SK-N-SH (cell line): Measurements from ENCODE around the gene SH2B3. TPM values are rescaled to one million over a fixed set of nuclear protein-coding genes. Genes with fewer than 3 reads are reported as not detected.
A peak's percentile ranks its signal among the peaks of the same experiment; 100 is the strongest.

Experiments
- CTCF ChIA-PET: fragments of 300-600, 350-600 bp; formaldehyde crosslinking; extraction: SDS; loops from one replicate; lab custom pipeline; 2021; lab: Yijun Ruan, JAX
- POLR2A ChIA-PET: fragments of 350-600 bp; sonication (Branson Sonifier 250); formaldehyde crosslinking; extraction: SDS; loops from one replicate; lab custom pipeline; 2020; ENCODE audit warnings: antibody characterized with exemption, inconsistent platforms; lab: Yijun Ruan, JAX
- DNase-seq: peaks from one replicate; pipeline ENCODE4 v3.0.0; 2012
- H2AFZ ChIP-seq: fragments of 200-600 bp; sonication (generic); 2 replicates; pipeline ENCODE4 v1.8.1; 2016; ENCODE audit warnings: antibody characterized with exemption, mild to moderate bottlenecking, low read depth
- H3F3A ChIP-seq: fragments of 200-600 bp; sonication (generic); replicated peaks from 2 replicates; pipeline ENCODE3; 2016; ENCODE audit warnings: antibody characterized with exemption, mild to moderate bottlenecking; ENCODE audit not compliant: insufficient read depth
- H3K27ac ChIP-seq, 2 experiments: fragments of 200-500 bp in 1 of 2; fragments of 200-600 bp in 1 of 2; sonication (Bioruptor generic) in 1 of 2; sonication (generic), shearing (Covaris generic) in 1 of 2; 2 replicates each; pipeline versions ENCODE4 v1.5.1 to v1.6.1; 2014 to 2016; ENCODE audit warnings: low read depth in 2 of 2, inconsistent platforms in 1 of 2, low read length in 1 of 2, mild to moderate bottlenecking in 1 of 2, mixed read lengths in 1 of 2
- H3K27me3 ChIP-seq: fragments of 200-600 bp; sonication (generic), shearing (Covaris generic); 2 replicates; pipeline ENCODE4 v1.6.1; 2016; ENCODE audit warnings: mixed run types; ENCODE audit not compliant: insufficient read depth
- H3K36me3 ChIP-seq, 2 experiments: fragments of 200-500 bp in 1 of 2; fragments of 200-600 bp in 1 of 2; sonication (Bioruptor generic) in 1 of 2; sonication (generic) in 1 of 2; replicated peaks in 1 of 2; 2 replicates each; pipeline versions ENCODE3 to v1.5.1; 2014 to 2016; ENCODE audit warnings: low read length in 1 of 2, mild to moderate bottlenecking in 1 of 2; ENCODE audit not compliant: insufficient read depth in 2 of 2, control insufficient read depth in 1 of 2
- H3K4me1 ChIP-seq, 2 experiments: fragments of 200-500 bp in 1 of 2; fragments of 200-600 bp in 1 of 2; sonication (Bioruptor generic) in 1 of 2; sonication (generic), shearing (Covaris generic) in 1 of 2; 2 replicates each; pipeline versions ENCODE4 v1.5.1 to v1.6.1; 2014 to 2016; ENCODE audit warnings: low read depth in 1 of 2, low read length in 1 of 2, mixed run types in 1 of 2; ENCODE audit not compliant: insufficient read depth in 2 of 2, control insufficient read depth in 1 of 2
- H3K4me2 ChIP-seq: fragments of 200-600 bp; sonication (generic), shearing (Covaris generic); 2 replicates; pipeline ENCODE4 v1.6.1; 2017; ENCODE audit warnings: mixed run types
- H3K4me3 ChIP-seq, 2 experiments: fragments of 200-500 bp in 1 of 2; fragments of 200-600 bp in 1 of 2; sonication (Bioruptor generic) in 1 of 2; sonication (generic), shearing (Covaris generic) in 1 of 2; 2 replicates each; pipeline versions ENCODE4 v1.5.1 to v1.8.1; 2014 to 2016; ENCODE audit warnings: low read depth in 2 of 2, inconsistent platforms in 1 of 2, low read length in 1 of 2, mild to moderate bottlenecking in 1 of 2, mixed read lengths in 1 of 2, moderate library complexity in 1 of 2
- H3K79me2 ChIP-seq: fragments of 200-600 bp; sonication (generic); 2 replicates; pipeline ENCODE4 v1.8.1; 2017; ENCODE audit warnings: mild to moderate bottlenecking; ENCODE audit not compliant: insufficient read depth
- H3K9ac ChIP-seq: fragments of 200-600 bp; sonication (generic); 2 replicates; pipeline ENCODE4 v1.6.1; 2017; ENCODE audit warnings: mixed run types
- H3K9me2 ChIP-seq: fragments of 200-600 bp; sonication (generic); 2 replicates; pipeline ENCODE4 v1.6.1; 2017; ENCODE audit warnings: mixed run types
- H3K9me3 ChIP-seq: fragments of 200-600 bp; sonication (generic); 2 replicates; pipeline ENCODE4 v1.6.1; 2017; ENCODE audit warnings: mixed run types, mild to moderate bottlenecking, moderate library complexity
- H4K20me1 ChIP-seq: fragments of 200-600 bp; sonication (generic); 2 replicates; pipeline ENCODE4 v1.6.1; 2017; ENCODE audit warnings: mild to moderate bottlenecking, mixed run types; ENCODE audit not compliant: insufficient read depth
- CHD2 ChIP-seq: fragments of 150-350 bp; IDR thresholded peaks from 2 replicates; pipeline ENCODE4 v1.6.1; 2018; ENCODE audit warnings: low read length; ENCODE audit not compliant: partially characterized antibody
- CTCF ChIP-seq: fragments of 200-600 bp; sonication (generic); IDR thresholded peaks from 2 replicates; pipeline ENCODE4 v1.6.1; 2017; ENCODE audit warnings: antibody characterized with exemption, mild to moderate bottlenecking, moderate library complexity
- FOSL2 ChIP-seq: IDR thresholded peaks from 2 replicates; pipeline ENCODE4 v1.4.0; 2012; ENCODE audit warnings: low read depth, mild to moderate bottlenecking, moderate library complexity, borderline replicate concordance
- FOXM1 ChIP-seq: IDR thresholded peaks from 2 replicates; pipeline ENCODE4 v1.4.0; 2012; ENCODE audit warnings: low read depth, mild to moderate bottlenecking
- GATA2 ChIP-seq: sonication (generic); formaldehyde crosslinking; IDR thresholded peaks from 2 replicates; pipeline ENCODE4 v1.5.0; 2020; ENCODE audit warnings: mild to moderate bottlenecking, missing genetic modification reagents
- IRF3 ChIP-seq: fragments of 150-350 bp; IDR thresholded peaks from 2 replicates; pipeline ENCODE4 v1.6.1; 2016; ENCODE audit warnings: mild to moderate bottlenecking, low read depth, low read length
- JUND ChIP-seq: IDR thresholded peaks from 2 replicates; pipeline ENCODE4 v1.4.0; 2012
- MAX ChIP-seq: IDR thresholded peaks from 2 replicates; pipeline ENCODE4 v1.4.0; 2012; ENCODE audit warnings: low read depth
- MEF2A ChIP-seq: IDR thresholded peaks from 2 replicates; pipeline ENCODE4 v1.4.0; 2012; ENCODE audit warnings: low read depth, borderline replicate concordance
- MXI1 ChIP-seq: IDR thresholded peaks from 2 replicates; pipeline ENCODE4 v1.6.1; 2012; ENCODE audit warnings: mild to moderate bottlenecking, low read depth, low read length, improper control_type of control experiment
- PBX3 ChIP-seq: IDR thresholded peaks from 2 replicates; pipeline ENCODE4; 2012
- RFX5 ChIP-seq: IDR thresholded peaks from 2 replicates; pipeline ENCODE4 v1.6.1; 2012; ENCODE audit warnings: mild to moderate bottlenecking, improper control_type of control experiment, low read length
- RXRA ChIP-seq: IDR thresholded peaks from 2 replicates; pipeline ENCODE4 v1.4.0; 2012; ENCODE audit warnings: low read depth, mild to moderate bottlenecking, borderline replicate concordance
- SIN3A ChIP-seq: IDR thresholded peaks from 2 replicates; pipeline ENCODE4 v1.6.1; 2012; ENCODE audit warnings: low read depth, mild to moderate bottlenecking, low read length, moderate library complexity, borderline replicate concordance
- TAF1 ChIP-seq: IDR thresholded peaks from 2 replicates; pipeline ENCODE4 v1.6.1; 2012; ENCODE audit warnings: low read depth, mild to moderate bottlenecking, low read length, moderate library complexity, borderline replicate concordance
- TCF12 ChIP-seq: IDR thresholded peaks from 2 replicates; pipeline ENCODE4 v1.4.0; 2012
- TEAD4 ChIP-seq: IDR thresholded peaks from 2 replicates; pipeline ENCODE4 v1.4.0; 2012; ENCODE audit warnings: mild to moderate bottlenecking, borderline replicate concordance; ENCODE audit not compliant: insufficient read depth
- ZBTB33 ChIP-seq: IDR thresholded peaks from 2 replicates; pipeline ENCODE4 v1.4.0; 2012; ENCODE audit warnings: low read depth, borderline replicate concordance
- WGBS: methylation state at CpG from one replicate; pipeline ENCODE4 v1.1.6; 2017; ENCODE audit warnings: low lambda C conversion rate; 5-methylcytosine and 5-hydroxymethylcytosine counted together
- polyA plus RNA-seq, 3 experiments: library from polyadenylated mRNA; depleted of rRNA; stranded (reverse); fragments of >200 nt; gene quantifications; 2 replicates each; pipeline ENCODE4 v1.2.3, GENCODE V29; 2012

Gene SH2B3
- polyA plus RNA-seq, 1 of the 3 experiments (the other 2 are of a cell fraction), result 15.6 TPM

GRCh38 chr12:111454716-111455447 lies 49.2 kb downstream of the SH2B3 start:
- Histone ChIP-seq H3K27me3 (no peaks in the 10 kb centered on the region), H3K9me3 (no peaks in the 10 kb centered on the region), H3K9me2 (no peaks in the 10 kb centered on the region), H3K36me3 (peaks cover 72% of the 10 kb centered on the region in 2 experiments), H3K4me3 (no peak overlapping the region), H4K20me1 (peaks cover 13% of the 10 kb centered on the region), H3F3A (peaks cover 51% of the 10 kb centered on the region), H3K4me2 (no peak overlapping the region)
- ChIA-PET POLR2A (interaction anchor here (1.0 kb wide), 1 partner anchor 58 kb away, joined by 4 read pairs; no protein-coding TSS in a partner anchor), CTCF (interaction anchor here (1.1 to 28.3 kb wide), 3 partner anchors 53 to 76 kb away, joined by 3 to 618 read pairs (median 4); partner anchors contain the start of gene SH2B3)
- no peak for TF ChIP-seq TAF1
- TF ChIP-seq SIN3A, result no peak
- no peak for TF ChIP-seq CTCF
- TF ChIP-seq TCF12, result no peak
- TF ChIP-seq JUND, result no peak
- no peak for TF ChIP-seq MXI1
- no peak for TF ChIP-seq FOSL2
- TF ChIP-seq MAX, result no peak
- TF ChIP-seq RXRA, result no peak
- no peak for TF ChIP-seq GATA2
- no peak for TF ChIP-seq PBX3
- no peak for TF ChIP-seq IRF3
- TF ChIP-seq MEF2A, result no peak
- TF ChIP-seq RFX5, result no peak
- no peak for TF ChIP-seq TEAD4
- TF ChIP-seq ZBTB33, result no peak
- no peak for TF ChIP-seq CHD2
- TF ChIP-seq FOXM1, result no peak
- TF ChIP-seq, all 33 proteins: peak for 0
- peaks cover 36% of the 10 kb centered on the region for H3K79me2 ChIP-seq
- no peak overlapping the region for H3K9ac ChIP-seq
- H3K4me1 ChIP-seq, result peaks cover 4 to 34% of the 10 kb centered on the region in 2 experiments
- peak overlapping the region; percentile 25 to 53; a peak in 3 of 4 replicates for H3K27ac ChIP-seq
- no peak overlapping the region for H2AFZ ChIP-seq
- no peak for DNase-seq
- WGBS, result 86% methylated on average over 11 of the region's 11 CpGs
